Subcutaneous abdominal adipose tissue (tissue), 5 donors: ENCODE data around the gene SORCS2.

Experiments
- H3K27ac ChIP-seq: one replicate; pipeline ENCODE4 v1.7.0; 2013; ENCODE audit warnings: low read depth, mild to moderate bottlenecking, inconsistent platforms, low read length, moderate library complexity
- H3K27me3 ChIP-seq, 5 donors: one replicate each; pipeline ENCODE4 v1.7.0; 2013; ENCODE audit warnings: low read length in 5 of 5, inconsistent platforms in 1 of 5; ENCODE audit not compliant: control insufficient read depth in 5 of 5, insufficient read depth in 4 of 5
- H3K36me3 ChIP-seq, 5 donors: one replicate each; pipeline ENCODE4 v1.7.0; 2013; ENCODE audit warnings: low read length in 5 of 5; ENCODE audit not compliant: control insufficient read depth in 5 of 5, insufficient read depth in 5 of 5
- H3K4me1 ChIP-seq, 5 donors: one replicate each; pipeline ENCODE4 v1.7.0; 2013; ENCODE audit warnings: low read length in 5 of 5, mild to moderate bottlenecking in 3 of 5, moderate library complexity in 1 of 5; ENCODE audit not compliant: control insufficient read depth in 5 of 5, insufficient read depth in 5 of 5
- H3K4me3 ChIP-seq, 5 donors: one replicate each; pipeline ENCODE4 v1.7.0; 2013; ENCODE audit warnings: low read length in 5 of 5, low read depth in 1 of 5
- H3K9ac ChIP-seq, 5 donors: one replicate each; pipeline ENCODE4 v1.7.0; 2013; ENCODE audit warnings: low read length in 5 of 5, mild to moderate bottlenecking in 4 of 5, moderate library complexity in 3 of 5
- H3K9me3 ChIP-seq, 5 donors: one replicate each; pipeline ENCODE4 v1.7.0; 2013; ENCODE audit warnings: low read length in 5 of 5; ENCODE audit not compliant: control insufficient read depth in 5 of 5
- donor health status: healthy.
- donor health status: healthy.
- donor health status: healthy.
- donor health status: healthy.
- donor health status: healthy.

The SORCS2 gene

DNA sequence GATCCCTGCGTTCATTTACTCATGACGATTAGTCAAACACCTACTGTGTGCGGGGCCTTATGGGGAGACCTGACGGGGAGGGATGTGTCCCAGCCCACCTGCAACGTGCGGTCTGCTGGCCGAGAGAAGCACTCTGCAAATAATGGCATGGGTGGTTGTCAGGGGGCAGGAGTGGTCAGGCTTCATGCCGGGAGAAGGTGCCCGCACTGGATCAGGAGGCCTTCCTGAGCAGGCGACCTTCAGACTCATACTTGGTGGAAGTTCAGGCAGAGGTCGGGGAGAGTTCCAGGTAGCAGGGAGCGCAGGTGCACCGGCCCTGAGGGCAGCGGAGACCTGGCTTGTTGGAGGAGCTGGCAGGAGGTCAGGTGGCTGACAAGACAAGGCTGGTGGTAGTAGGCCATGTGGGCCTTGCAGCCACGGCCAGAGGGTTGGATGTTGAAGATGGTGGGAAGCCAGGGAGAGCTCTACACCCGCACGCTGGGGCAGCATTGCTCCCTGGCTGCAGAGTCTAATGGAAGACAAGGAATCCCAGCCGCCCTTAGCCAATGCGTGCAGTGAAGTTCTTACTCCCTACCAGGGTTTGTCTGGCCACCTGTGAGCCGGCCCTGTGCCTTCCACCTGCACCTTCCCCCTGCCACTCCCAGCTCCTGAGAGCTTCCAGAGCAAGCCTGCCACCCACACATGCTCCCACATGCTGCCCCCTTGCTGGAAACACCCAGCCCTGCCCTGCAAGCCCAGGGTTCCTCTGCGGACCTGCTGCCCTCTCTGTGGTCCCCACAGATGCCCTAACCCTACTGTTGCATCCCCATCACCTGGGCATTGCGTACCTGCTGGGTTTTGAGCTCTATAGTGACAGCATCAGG lies 145.1 kb downstream of the SORCS2 start:
- Histone ChIP-seq H3K36me3 (no peaks in the 10 kb centered on the region), H3K9me3 (peaks cover 0 to 14% (median 0%) of the 10 kb centered on the region in 5 donors), H3K4me1 (peaks cover 0 to 8% (median 0%) of the 10 kb centered on the region in 5 donors), H3K9ac (no peak overlapping the region), H3K27ac (no peak overlapping the region), H3K4me3 (no peak overlapping the region), H3K27me3 (peaks cover 0 to 7% (median 3%) of the 10 kb centered on the region in 5 donors)

GRCh38 chr4:7338059-7338452 lies 145.7 kb downstream of the SORCS2 start:
- peaks cover 0 to 8% (median 0%) of the 10 kb centered on the region in 5 donors for H3K4me1 ChIP-seq
- no peaks in the 10 kb centered on the region for H3K36me3 ChIP-seq
- peaks cover 0 to 5% (median 2%) of the 10 kb centered on the region in 5 donors for H3K27me3 ChIP-seq
- H3K27ac ChIP-seq = no peak overlapping the region
- peaks cover 0 to 14% (median 0%) of the 10 kb centered on the region in 5 donors for H3K9me3 ChIP-seq
- H3K9ac ChIP-seq = no peak overlapping the region
- no peak overlapping the region for H3K4me3 ChIP-seq

DNA sequence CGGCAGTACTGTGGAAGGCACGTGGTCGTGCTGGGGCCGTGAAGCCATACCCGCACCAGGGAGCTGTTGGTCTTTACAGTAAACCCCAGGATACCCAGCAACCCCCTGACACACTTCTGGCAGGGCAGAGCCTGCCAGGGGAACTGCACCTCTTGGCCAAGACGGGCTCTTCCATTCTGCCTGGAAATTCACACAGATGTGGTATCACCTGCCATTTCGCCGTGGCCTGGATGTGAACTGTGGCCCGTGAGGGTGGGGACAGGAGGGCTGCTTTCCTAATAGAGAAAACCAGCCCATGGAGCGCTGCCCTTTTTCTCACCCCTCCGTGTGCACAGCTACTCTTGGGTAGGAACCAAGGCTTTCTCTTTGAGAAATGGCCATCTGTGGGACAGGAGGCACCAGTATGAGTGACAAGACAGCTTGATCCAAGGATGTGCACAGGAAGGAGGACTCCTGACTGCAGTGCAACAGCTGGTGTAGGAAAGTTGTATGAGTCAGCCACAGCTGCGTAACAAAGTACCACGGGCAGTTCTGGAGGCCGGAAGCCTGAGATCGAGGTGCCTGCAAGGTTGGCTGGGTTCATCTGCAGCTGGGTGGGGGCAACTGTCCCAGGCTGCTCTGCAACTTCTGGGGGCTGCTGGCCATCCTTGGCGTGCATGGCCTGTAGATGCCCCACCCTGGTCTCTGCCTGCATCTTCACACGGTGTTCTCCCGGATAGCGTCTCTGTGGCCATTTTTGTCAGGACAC lies 146.7 kb downstream of the SORCS2 start:
- no peak overlapping the region for H3K4me3 ChIP-seq
- H3K4me1 ChIP-seq = peaks cover 0 to 8% (median 0%) of the 10 kb centered on the region in 5 donors
- H3K36me3 ChIP-seq = no peaks in the 10 kb centered on the region
- H3K27ac ChIP-seq = no peak overlapping the region
- peaks cover 0 to 14% (median 0%) of the 10 kb centered on the region in 5 donors for H3K9me3 ChIP-seq
- peaks cover 0 to 3% (median 2%) of the 10 kb centered on the region in 5 donors for H3K27me3 ChIP-seq
- H3K9ac ChIP-seq = no peak overlapping the region

GRCh38 chr4:7339751-7340552 lies 147.6 kb downstream of the SORCS2 start:
- Histone ChIP-seq H3K36me3 (no peaks in the 10 kb centered on the region), H3K4me1 (peaks cover 0 to 8% (median 0%) of the 10 kb centered on the region in 5 donors)

DNA sequence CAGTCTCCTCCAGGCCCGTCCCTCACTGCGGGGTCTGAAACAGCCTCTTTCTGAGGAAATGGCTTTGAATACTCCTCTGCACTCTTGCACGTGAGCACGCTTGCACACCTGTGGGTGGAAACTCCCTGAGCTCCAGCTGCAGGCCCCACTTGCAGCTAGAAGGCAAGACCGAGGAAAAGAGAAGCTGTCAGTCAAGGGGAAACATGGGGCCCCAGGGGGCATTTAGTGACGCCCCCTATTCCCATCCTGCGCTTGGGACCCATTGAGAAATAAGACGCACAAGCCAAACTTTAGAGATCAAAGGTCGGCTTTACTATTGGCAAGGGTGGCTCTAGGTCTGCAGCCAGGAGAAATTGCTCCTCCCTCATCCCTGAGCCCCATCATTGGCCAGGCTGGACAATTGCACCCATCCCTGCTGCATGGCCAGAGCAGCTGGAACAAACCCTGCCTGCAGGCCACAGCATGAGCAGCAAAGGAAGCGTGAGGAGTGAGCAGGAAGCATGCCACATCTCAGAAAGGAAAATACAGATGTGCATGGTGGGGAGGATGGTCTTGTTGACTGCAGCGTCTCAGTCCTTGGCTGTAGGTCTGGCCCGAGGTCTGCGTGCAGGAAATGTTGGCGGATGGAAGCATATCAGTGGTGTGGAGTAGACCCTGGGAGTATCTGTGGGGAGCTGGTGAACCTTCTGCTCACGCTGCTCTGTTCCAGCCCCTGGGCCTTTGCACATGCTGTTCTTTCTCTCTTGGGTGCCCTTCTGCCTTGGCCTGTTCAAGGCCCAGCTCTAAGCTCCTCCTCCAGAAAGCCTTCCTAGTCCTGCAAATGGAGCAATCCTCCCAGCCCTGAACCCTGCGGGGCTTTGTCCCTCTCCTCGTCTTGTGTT lies 148.5 kb downstream of the SORCS2 start:
- Histone ChIP-seq H3K9me3 (peaks cover 0 to 20% (median 10%) of the 10 kb centered on the region in 5 donors), H3K4me3 (no peak overlapping the region), H3K27me3 (peaks cover 0 to 4% (median 0%) of the 10 kb centered on the region in 5 donors), H3K9ac (no peak overlapping the region), H3K4me1 (peaks cover 0 to 2% (median 0%) of the 10 kb centered on the region in 5 donors), H3K27ac (no peak overlapping the region), H3K36me3 (no peaks in the 10 kb centered on the region)

More at GRCh38 chr4:7339751-7340552, 147.6 kb downstream of the SORCS2 start:
- H3K9me3 ChIP-seq = peaks cover 0 to 14% (median 1%) of the 10 kb centered on the region in 5 donors
- no peak overlapping the region for H3K4me3 ChIP-seq
- H3K9ac ChIP-seq = no peak overlapping the region
- no peak overlapping the region for H3K27ac ChIP-seq
- peaks cover 0 to 5% (median 0%) of the 10 kb centered on the region in 5 donors for H3K27me3 ChIP-seq

GRCh38 chr4:7341491-7342222 lies 149.3 kb downstream of the SORCS2 start:
- Histone ChIP-seq H3K4me3 (no peak overlapping the region), H3K4me1 (no peaks in the 10 kb centered on the region), H3K9me3 (peaks cover 0 to 25% (median 17%) of the 10 kb centered on the region in 5 donors), H3K27ac (no peak overlapping the region), H3K27me3 (peaks cover 0 to 2% (median 0%) of the 10 kb centered on the region in 5 donors), H3K9ac (no peak overlapping the region), H3K36me3 (no peaks in the 10 kb centered on the region)

DNA sequence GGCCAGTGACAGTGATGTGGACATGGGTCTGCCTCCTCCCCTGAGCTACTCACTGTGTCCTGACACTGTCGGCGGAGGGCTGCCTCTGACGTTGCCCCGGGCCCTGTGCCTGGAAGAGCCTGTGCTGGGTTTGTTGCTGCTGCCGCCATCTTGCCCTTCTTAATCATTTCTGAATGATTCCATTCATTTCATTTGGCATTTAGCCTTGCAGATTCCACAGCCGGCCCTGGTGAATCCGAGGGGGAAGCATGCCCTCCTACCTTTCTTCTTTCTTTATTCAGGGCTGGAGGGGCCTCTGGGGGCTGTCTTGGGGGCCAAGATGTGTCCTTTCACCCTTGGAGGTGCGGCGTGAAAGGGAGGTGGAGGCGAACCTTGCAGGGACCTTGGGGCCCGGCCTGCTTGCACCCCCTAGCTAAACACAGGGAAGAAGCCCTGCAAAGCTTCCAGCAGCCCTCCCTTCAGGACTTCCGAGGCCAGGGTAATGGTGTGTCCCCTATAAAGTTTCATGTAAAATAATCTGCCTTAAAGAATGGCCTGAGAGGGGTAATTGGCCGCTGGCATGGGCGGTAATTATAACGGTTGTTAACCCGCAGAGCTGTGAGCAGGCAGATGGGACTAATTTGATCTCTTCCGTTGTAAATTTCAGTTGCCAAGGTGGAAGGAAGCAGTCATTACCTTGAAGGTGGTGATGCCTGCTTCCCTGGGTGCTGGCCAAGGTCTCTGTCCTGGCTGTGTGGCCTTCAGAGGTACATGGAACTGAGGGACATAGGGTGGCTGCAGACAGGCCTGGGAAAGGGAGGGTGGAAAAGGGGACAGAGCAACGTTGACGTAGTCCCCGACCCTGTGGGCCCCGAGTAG lies 150.1 kb downstream of the SORCS2 start:
- Histone ChIP-seq H3K27me3 (peaks cover 0 to 2% (median 0%) of the 10 kb centered on the region in 5 donors), H3K9ac (no peak overlapping the region), H3K4me1 (no peaks in the 10 kb centered on the region), H3K4me3 (no peak overlapping the region), H3K36me3 (no peaks in the 10 kb centered on the region), H3K27ac (no peak overlapping the region), H3K9me3 (peaks cover 3 to 25% (median 21%) of the 10 kb centered on the region in 5 donors)

GRCh38 chr4:7343081-7343655 lies 150.8 kb downstream of the SORCS2 start:
- no peak overlapping the region for H3K9ac ChIP-seq
- H3K36me3 ChIP-seq = no peaks in the 10 kb centered on the region
- no peaks in the 10 kb centered on the region for H3K4me1 ChIP-seq
- no peak overlapping the region for H3K4me3 ChIP-seq
- peaks cover 0 to 2% (median 0%) of the 10 kb centered on the region in 5 donors for H3K27me3 ChIP-seq
- H3K27ac ChIP-seq = no peak overlapping the region
- H3K9me3 ChIP-seq = peaks cover 3 to 25% (median 21%) of the 10 kb centered on the region in 5 donors
